B cell (primary cell): ENCODE data around the gene GPR108. TPM values are rescaled to one million over a fixed set of nuclear protein-coding genes. Genes with fewer than 3 reads are reported as not detected.

ENCODE experiments used
- ATAC-seq: fragments of 200-7000 bp; cut with Tn5 transposase; one replicate; pipeline ENCODE4 v1.10.0; 2021; ENCODE audit warnings: low read depth, mild to moderate bottlenecking, moderate number of reproducible peaks, moderate library complexity
- CTCF ChIA-PET: fragments of 350-600 bp; sonication (Branson Sonifier 250); formaldehyde crosslinking; loops from one replicate; lab custom pipeline; 2021; ENCODE audit warnings: antibody characterized with exemption, inconsistent platforms; lab: Charles Lee
- POLR2A ChIA-PET: fragments of 350-600 bp; sonication (Branson Sonifier 250); formaldehyde crosslinking; loops from one replicate; lab custom pipeline; 2021; ENCODE audit warnings: antibody characterized with exemption; lab: Charles Lee
- DNase-seq: peaks from one replicate; pipeline ENCODE4 v3.0.0; 2013
- H2AFZ ChIP-seq: 2 replicates; pipeline ENCODE4 v1.6.1; 2012; ENCODE audit warnings: mild to moderate bottlenecking, low read depth, low read length; ENCODE audit not compliant: insufficient read depth, poor library complexity, severe bottlenecking
- H3K27ac ChIP-seq, 2 donors: 1 replicate in 1 of 2; 2 replicates in 1 of 2; pipeline ENCODE4 v1.5.1; 2012 to 2013; ENCODE audit warnings: low read length in 2 of 2, mild to moderate bottlenecking in 2 of 2, moderate library complexity in 1 of 2
- H3K27me3 ChIP-seq, 4 experiments: fragments of 200-600 bp in 1 of 4; sonication (generic) in 1 of 4; replicated peaks in 1 of 4; 1 replicate in 2 of 4; 2 replicates in 2 of 4; pipeline versions ENCODE4 v1.6.1 to v1.7.0; 2013 to 2016; ENCODE audit warnings: low read length in 3 of 4, mild to moderate bottlenecking in 2 of 4, mixed read lengths in 1 of 4, moderate library complexity in 1 of 4; ENCODE audit not compliant: insufficient read depth in 4 of 4, control insufficient read depth in 3 of 4; ENCODE audit errors: control extremely low read depth in 1 of 4
- H3K36me3 ChIP-seq, 2 experiments: replicated peaks in 1 of 2; 1 replicate in 1 of 2; 2 replicates in 1 of 2; pipeline versions ENCODE4 v1.6.1 to v1.7.1; 2013; ENCODE audit warnings: low read length in 1 of 2; ENCODE audit not compliant: insufficient read depth in 2 of 2, control insufficient read depth in 1 of 2; ENCODE audit errors: control extremely low read depth in 1 of 2, extremely low read depth in 1 of 2
- H3K4me1 ChIP-seq, 2 donors: fragments of 200-600 bp in 1 of 2; sonication (generic) in 1 of 2; 1 replicate in 1 of 2; 2 replicates in 1 of 2; pipeline versions ENCODE4 v1.5.1 to v1.6.1; 2013 to 2017; ENCODE audit warnings: low read length in 2 of 2; ENCODE audit not compliant: control insufficient read depth in 2 of 2, insufficient read depth in 2 of 2
- H3K4me2 ChIP-seq: replicated peaks from 2 replicates; pipeline ENCODE3; 2012; ENCODE audit warnings: mild to moderate bottlenecking, low read depth, low read length; ENCODE audit not compliant: poor library complexity, severe bottlenecking
- H3K4me3 ChIP-seq, 5 experiments: fragments of 200-600 bp in 1 of 5; sonication (generic) in 1 of 5; 1 replicate in 3 of 5; 2 replicates in 2 of 5; pipeline versions ENCODE4 v1.5.1 to v1.7.0; 2011 to 2016; ENCODE audit warnings: low read length in 4 of 5, mild to moderate bottlenecking in 4 of 5, low read depth in 2 of 5, control low read depth in 1 of 5, moderate library complexity in 1 of 5; ENCODE audit not compliant: insufficient read depth in 1 of 5; ENCODE audit errors: control extremely low read depth in 1 of 5, extremely low read depth in 1 of 5
- H3K79me2 ChIP-seq: fragments of 200-600 bp; sonication (generic); one replicate; pipeline ENCODE4 v1.6.0; 2016; ENCODE audit warnings: low read length; ENCODE audit not compliant: control insufficient read depth, insufficient read depth
- H3K9ac ChIP-seq: fragments of 200-600 bp; sonication (generic); 2 replicates; pipeline ENCODE4 v1.6.1; 2017; ENCODE audit warnings: mild to moderate bottlenecking, low read length, moderate library complexity
- H3K9me3 ChIP-seq, 3 donors: one replicate each; pipeline versions ENCODE4 v1.6.1 to v1.7.1; 2013; ENCODE audit warnings: low read length in 2 of 3; ENCODE audit not compliant: control insufficient read depth in 2 of 3, insufficient read depth in 1 of 3; ENCODE audit errors: control extremely low read depth in 1 of 3
- H4K20me1 ChIP-seq: 2 replicates; pipeline ENCODE4 v1.6.0; 2012; ENCODE audit warnings: mild to moderate bottlenecking, low read length; ENCODE audit not compliant: insufficient read depth, control insufficient read depth, poor library complexity, severe bottlenecking
- H3K27ac Mint-ChIP-seq: one replicate; pipeline ENCODE4 v1.8.0; 2021; ENCODE audit warnings: mixed read lengths
- H3K27me3 Mint-ChIP-seq: one replicate; pipeline ENCODE4 v1.8.0; 2021; ENCODE audit warnings: mixed read lengths
- H3K4me1 Mint-ChIP-seq: one replicate; pipeline ENCODE4 v1.8.0; 2021; ENCODE audit warnings: mixed read lengths
- H3K4me3 Mint-ChIP-seq: one replicate; pipeline ENCODE4 v1.8.0; 2021; ENCODE audit warnings: mixed read lengths
- H3K9me3 Mint-ChIP-seq: one replicate; pipeline ENCODE4 v1.8.0; 2022; ENCODE audit warnings: mixed read lengths; ENCODE audit not compliant: insufficient read depth
- EZH2 ChIP-seq: IDR thresholded peaks from 2 replicates; pipeline ENCODE4 v1.6.1; 2012; ENCODE audit warnings: borderline replicate concordance, low read depth, mild to moderate bottlenecking, moderate library complexity, low read length; ENCODE audit not compliant: insufficient read depth, poor library complexity, severe bottlenecking
- WGBS: methylation state at CpG from one replicate; pipeline ENCODE4 v1.1.5; 2013; ENCODE audit warnings: missing lambda C conversion rate; ENCODE audit not compliant: insufficient coverage; 5-methylcytosine and 5-hydroxymethylcytosine counted together
- intact Hi-C: fragments of 100-400 bp; cut with micrococcal nuclease; formaldehyde crosslinking; loops from one replicate; pipeline ENCODE4 v1.10.0; 2022
- polyA plus RNA-seq: library from polyadenylated mRNA; depleted of rRNA; stranded (reverse); fragments of >200 nt; gene quantifications from 2 replicates; pipeline ENCODE4 v1.2.3, GENCODE V29; 2012
- total RNA-seq, 2 donors: library from RNA; stranded (reverse); fragments of 120-200 nt in 1 of 2; gene quantifications; 1 replicate in 1 of 2; 2 replicates in 1 of 2; pipeline versions ENCODE4 v1.2.3 to v1.2.4, GENCODE V29; 2013 to 2022
- TF ChIP-seq, protein P1 (sequence below): fragments of 200-600 bp; IDR thresholded peaks from one replicate; pipeline ENCODE4 v1.8.0; 2022; ENCODE audit warnings: antibody characterized with exemption, mild to moderate bottlenecking

The GPR108 gene
- total and polyA plus RNA-seq, 2 donors (not counting 1 experiment from before 2014, with no cell fraction given): 79.0 to 82.5 TPM

GRCh38 chr19:6761053-6761676 lies 23.8 kb upstream of the GPR108 start:
- DNase-seq: peak; percentile 42
- H3K4me1 ChIP-seq: peaks cover 12 to 22% of the 10 kb centered on the region in 2 donors
- ChIA-PET POLR2A (interaction anchor here (1.4 kb wide), 1 partner anchor 41 kb away, joined by 3 read pairs; no protein-coding TSS in a partner anchor), CTCF (interaction anchor here (0.5 to 1.4 kb wide), 3 partner anchors 11 to 242 kb away, joined by 3 to 6 read pairs (median 4); partner anchors contain the start of gene VAV1)
- Mint-ChIP-seq H3K4me1 (peaks cover 24% of the 10 kb centered on the region), H3K27me3 (no peaks in the 10 kb centered on the region), H3K4me3 (no peak overlapping the region), H3K27ac (no peak overlapping the region), H3K9me3 (no peaks in the 10 kb centered on the region)
- H3K27ac ChIP-seq: no peak overlapping the region
- no peak overlapping the region for H3K4me3 ChIP-seq
- ATAC-seq: no peak
- no peak overlapping the region for H3K4me2 ChIP-seq
- WGBS: 78% methylated on average over 1 of the region's 4 CpGs
- H3K79me2 ChIP-seq: peaks cover 69% of the 10 kb centered on the region
- no peak overlapping the region for H3K9ac ChIP-seq
- no peaks in the 10 kb centered on the region for H3K27me3 ChIP-seq
- intact Hi-C loops: no loop called here
- peaks cover 2 to 27% of the 10 kb centered on the region in 2 experiments for H3K36me3 ChIP-seq
- no peak overlapping the region for H2AFZ ChIP-seq
- peaks cover 0 to 5% (median 0%) of the 10 kb centered on the region in 3 donors for H3K9me3 ChIP-seq
- peaks cover 28% of the 10 kb centered on the region for H4K20me1 ChIP-seq
- TF ChIP-seq, protein P1, sequence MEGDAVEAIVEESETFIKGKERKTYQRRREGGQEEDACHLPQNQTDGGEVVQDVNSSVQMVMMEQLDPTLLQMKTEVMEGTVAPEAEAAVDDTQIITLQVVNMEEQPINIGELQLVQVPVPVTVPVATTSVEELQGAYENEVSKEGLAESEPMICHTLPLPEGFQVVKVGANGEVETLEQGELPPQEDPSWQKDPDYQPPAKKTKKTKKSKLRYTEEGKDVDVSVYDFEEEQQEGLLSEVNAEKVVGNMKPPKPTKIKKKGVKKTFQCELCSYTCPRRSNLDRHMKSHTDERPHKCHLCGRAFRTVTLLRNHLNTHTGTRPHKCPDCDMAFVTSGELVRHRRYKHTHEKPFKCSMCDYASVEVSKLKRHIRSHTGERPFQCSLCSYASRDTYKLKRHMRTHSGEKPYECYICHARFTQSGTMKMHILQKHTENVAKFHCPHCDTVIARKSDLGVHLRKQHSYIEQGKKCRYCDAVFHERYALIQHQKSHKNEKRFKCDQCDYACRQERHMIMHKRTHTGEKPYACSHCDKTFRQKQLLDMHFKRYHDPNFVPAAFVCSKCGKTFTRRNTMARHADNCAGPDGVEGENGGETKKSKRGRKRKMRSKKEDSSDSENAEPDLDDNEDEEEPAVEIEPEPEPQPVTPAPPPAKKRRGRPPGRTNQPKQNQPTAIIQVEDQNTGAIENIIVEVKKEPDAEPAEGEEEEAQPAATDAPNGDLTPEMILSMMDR: no peak
- TF ChIP-seq EZH2: no peak

- Histone ChIP-seq H3K27me3 (no peaks in the 10 kb centered on the region), H3K27ac (no peak overlapping the region), H3K4me3 (no peak overlapping the region), H2AFZ (no peak overlapping the region), H3K79me2 (peaks cover 63% of the 10 kb centered on the region), H4K20me1 (peaks cover 24% of the 10 kb centered on the region), H3K36me3 (peaks cover 2 to 27% of the 10 kb centered on the region in 2 experiments), H3K4me1 (peaks cover 6 to 16% of the 10 kb centered on the region in 2 donors), H3K9me3 (peaks cover 0 to 5% (median 0%) of the 10 kb centered on the region in 3 donors), H3K9ac (no peak overlapping the region), H3K4me2 (no peak overlapping the region)
- Mint-ChIP-seq H3K4me1 (peaks cover 19% of the 10 kb centered on the region), H3K27ac (no peak overlapping the region), H3K4me3 (no peak overlapping the region), H3K27me3 (no peaks in the 10 kb centered on the region), H3K9me3 (no peaks in the 10 kb centered on the region)
- ChIA-PET POLR2A (interaction anchor here (1.4 kb wide), 1 partner anchor 42 kb away, joined by 3 read pairs; no protein-coding TSS in a partner anchor), CTCF (no interaction called here)
- no peak for ATAC-seq
- WGBS: 98% methylated on average over 12 of the region's 17 CpGs
- DNase-seq: no peak
- intact Hi-C loops: no loop called here
- TF ChIP-seq EZH2: no peak
- TF ChIP-seq, protein P1: no peak
Observed at GRCh38 chr19:6760606-6761005, 23.2 kb upstream of the GPR108 start.
